ENCODE measurements around the gene RBX1.

RBX1 gene

GRCh38 chr22:40955571-40955970, 4.4 kb downstream of the RBX1 start:
- no peak overlapping the region for H3K27ac Mint-ChIP-seq
- no peak overlapping the region for H3K4me3 Mint-ChIP-seq
- DNase-seq (ENCODE audit: low spot score in 2 of 2) (no peak), ATAC-seq (ENCODE audit: low read depth) (no peak)
- no peaks in the 10 kb centered on the region for H3K27me3 Mint-ChIP-seq
- peaks cover 16% of the 10 kb centered on the region for H3K4me1 Mint-ChIP-seq
- no peaks in the 10 kb centered on the region for H3K9me3 Mint-ChIP-seq
- peaks cover 8% of the 10 kb centered on the region for H3K36me3 Mint-ChIP-seq

GRCh38 chr22:40957601-40958000, 6.4 kb downstream of the RBX1 start:
- Mint-ChIP-seq H3K27ac (no peak overlapping the region), H3K4me3 (no peak overlapping the region), H3K36me3 (peaks cover 8% of the 10 kb centered on the region), H3K27me3 (no peaks in the 10 kb centered on the region), H3K9me3 (no peaks in the 10 kb centered on the region), H3K4me1 (peaks cover 8% of the 10 kb centered on the region)
- ATAC-seq (ENCODE audit: low read depth): no peak
- DNase-seq (ENCODE audit: low spot score in 2 of 2): no peak

- ATAC-seq (ENCODE audit: low read depth) (no peak), DNase-seq (ENCODE audit: low spot score in 2 of 2) (no peak)
- no peaks in the 10 kb centered on the region for H3K27me3 Mint-ChIP-seq
- H3K36me3 Mint-ChIP-seq: peaks cover 8% of the 10 kb centered on the region
- H3K4me1 Mint-ChIP-seq: peaks cover 8% of the 10 kb centered on the region
- H3K27ac Mint-ChIP-seq: no peak overlapping the region
- H3K9me3 Mint-ChIP-seq: no peaks in the 10 kb centered on the region
- H3K4me3 Mint-ChIP-seq: no peak overlapping the region
Observed at GRCh38 chr22:40958299-40958698, 7.1 kb downstream of the RBX1 start.

GRCh38 chr22:40960145-40960544, 9.0 kb downstream of the RBX1 start:
- no peaks in the 10 kb centered on the region for H3K9me3 Mint-ChIP-seq
- H3K27ac Mint-ChIP-seq: peak overlapping the region; percentile 35
- peaks cover 3% of the 10 kb centered on the region for H3K4me1 Mint-ChIP-seq
- H3K36me3 Mint-ChIP-seq: peaks cover 6% of the 10 kb centered on the region
- no peak overlapping the region for H3K4me3 Mint-ChIP-seq
- DNase-seq (ENCODE audit: low spot score in 2 of 2) (no peak), ATAC-seq (ENCODE audit: low read depth) (no peak)
- H3K27me3 Mint-ChIP-seq: no peaks in the 10 kb centered on the region

- H3K27ac Mint-ChIP-seq: peak overlapping the region; percentile 79
- no peak for ATAC-seq (ENCODE audit: low read depth)
- peaks cover 16% of the 10 kb centered on the region for H3K36me3 Mint-ChIP-seq
- no peak overlapping the region for H3K4me3 Mint-ChIP-seq
- no peaks in the 10 kb centered on the region for H3K9me3 Mint-ChIP-seq
- no peaks in the 10 kb centered on the region for H3K27me3 Mint-ChIP-seq
- no peaks in the 10 kb centered on the region for H3K4me1 Mint-ChIP-seq
- DNase-seq (ENCODE audit: low spot score in 2 of 2): no peak
Observed at GRCh38 chr22:40965936-40966725, 15.0 kb downstream of the RBX1 start.

GRCh38 chr22:40966726-40967085, 15.5 kb downstream of the RBX1 start:
- Mint-ChIP-seq H3K36me3 (peaks cover 16% of the 10 kb centered on the region), H3K4me1 (no peaks in the 10 kb centered on the region), H3K4me3 (no peak overlapping the region)

GRCh38 chr22:40967111-40967760, 16.1 kb downstream of the RBX1 start:
- no peak for DNase-seq (ENCODE audit: low spot score in 2 of 2)
- no peak for ATAC-seq (ENCODE audit: low read depth)
- Mint-ChIP-seq H3K27ac (peak overlapping the region; percentile 79), H3K36me3 (peaks cover 19% of the 10 kb centered on the region), H3K27me3 (no peaks in the 10 kb centered on the region), H3K9me3 (no peaks in the 10 kb centered on the region), H3K4me1 (no peaks in the 10 kb centered on the region), H3K4me3 (no peak overlapping the region)

More at GRCh38 chr22:40966726-40967085, 15.5 kb downstream of the RBX1 start:
- Mint-ChIP-seq H3K27me3 (no peaks in the 10 kb centered on the region), H3K9me3 (no peaks in the 10 kb centered on the region), H3K27ac (peak overlapping the region; percentile 79)
- ATAC-seq (ENCODE audit: low read depth) (no peak), DNase-seq (ENCODE audit: low spot score in 2 of 2) (no peak)

- Mint-ChIP-seq H3K27ac (peak overlapping the region; percentile 86), H3K4me3 (no peak overlapping the region), H3K9me3 (no peaks in the 10 kb centered on the region), H3K4me1 (peaks cover 4% of the 10 kb centered on the region), H3K27me3 (no peaks in the 10 kb centered on the region), H3K36me3 (peaks cover 9% of the 10 kb centered on the region)
- DNase-seq (ENCODE audit: low spot score in 2 of 2) (no peak), ATAC-seq (ENCODE audit: low read depth) (no peak)
Observed at GRCh38 chr22:40972587-40972986, 21.4 kb downstream of the RBX1 start.

- DNase-seq (ENCODE audit: low spot score in 2 of 2) (no peak), ATAC-seq (ENCODE audit: low read depth) (no peak)
- Mint-ChIP-seq H3K36me3 (peaks cover 9% of the 10 kb centered on the region), H3K4me3 (no peak overlapping the region), H3K27ac (no peak overlapping the region), H3K9me3 (no peaks in the 10 kb centered on the region), H3K27me3 (no peaks in the 10 kb centered on the region), H3K4me1 (peaks cover 4% of the 10 kb centered on the region)
Observed at GRCh38 chr22:40973144-40973543, 22.0 kb downstream of the RBX1 start.

- no peak for DNase-seq (ENCODE audit: low spot score in 2 of 2)
- H3K27ac Mint-ChIP-seq: no peak overlapping the region
- H3K27me3 Mint-ChIP-seq: no peaks in the 10 kb centered on the region
- peaks cover 4% of the 10 kb centered on the region for H3K4me1 Mint-ChIP-seq
- no peaks in the 10 kb centered on the region for H3K9me3 Mint-ChIP-seq
- H3K4me3 Mint-ChIP-seq: no peak overlapping the region
- H3K36me3 Mint-ChIP-seq: peaks cover 8% of the 10 kb centered on the region
- ATAC-seq (ENCODE audit: low read depth): no peak
Observed at GRCh38 chr22:40975366-40975765, 24.2 kb downstream of the RBX1 start.

- DNase-seq (ENCODE audit: low spot score in 2 of 2) (no peak), ATAC-seq (ENCODE audit: low read depth) (no peak)
- H3K4me1 Mint-ChIP-seq: peaks cover 4% of the 10 kb centered on the region
- H3K9me3 Mint-ChIP-seq: no peaks in the 10 kb centered on the region
- no peak overlapping the region for H3K27ac Mint-ChIP-seq
- H3K36me3 Mint-ChIP-seq: peaks cover 3% of the 10 kb centered on the region
- H3K27me3 Mint-ChIP-seq: no peaks in the 10 kb centered on the region
- H3K4me3 Mint-ChIP-seq: no peak overlapping the region
Observed at GRCh38 chr22:40976866-40977700, 25.9 kb downstream of the RBX1 start.

GRCh38 chr22:40979198-40979597, 28.0 kb downstream of the RBX1 start:
- H3K9me3 Mint-ChIP-seq: no peaks in the 10 kb centered on the region
- no peak overlapping the region for H3K4me3 Mint-ChIP-seq
- H3K36me3 Mint-ChIP-seq: no peaks in the 10 kb centered on the region
- H3K27ac Mint-ChIP-seq: no peak overlapping the region
- H3K27me3 Mint-ChIP-seq: no peaks in the 10 kb centered on the region
- no peak for ATAC-seq (ENCODE audit: low read depth)
- DNase-seq (ENCODE audit: low spot score in 2 of 2): no peak
- peaks cover 16% of the 10 kb centered on the region for H3K4me1 Mint-ChIP-seq

- DNase-seq (ENCODE audit: low spot score in 2 of 2): no peak
- Mint-ChIP-seq H3K36me3 (no peaks in the 10 kb centered on the region), H3K27me3 (no peaks in the 10 kb centered on the region), H3K4me1 (peaks cover 16% of the 10 kb centered on the region), H3K9me3 (no peaks in the 10 kb centered on the region), H3K27ac (no peak overlapping the region), H3K4me3 (no peak overlapping the region)
- no peak for ATAC-seq (ENCODE audit: low read depth)
Observed at GRCh38 chr22:40979871-40980270, 28.7 kb downstream of the RBX1 start.
